ENCODE measurements around the gene C20orf204. TPM values are rescaled to one million over a fixed set of nuclear protein-coding genes. Genes with fewer than 3 reads are reported as not detected.

Gene C20orf204
- total RNA-seq, 1 experiment from 2014 or later: 3.4 TPM

- Histone ChIP-seq H3K9me3 (ENCODE audit: low read length) (no peaks in the 10 kb centered on the region), H3K4me3 (ENCODE audit: low read length) (peak within 1 kb of the TSS; percentile 97), H3K9me2 (replicated peaks; ENCODE audit: low read length) (no peaks in the 10 kb centered on the region), H4K20me1 (ENCODE audit: low read length) (no peaks in the 10 kb centered on the region), H3K36me3 (ENCODE audit: low read depth, low read length) (no peaks in the 10 kb centered on the region), H3F3A (ENCODE audit: low read length, unreplicated experiment) (no peaks in the 10 kb centered on the region), H3K4me1 (ENCODE audit: insufficient read depth, low read length) (peaks cover 24% of the 10 kb centered on the region), H3K27ac (ENCODE audit: low read length) (peak within 1 kb of the TSS; percentile 45), H2AFZ (ENCODE audit: low read length) (peak within 1 kb of the TSS; percentile 93), H3K9ac (ENCODE audit: low read length) (peak within 1 kb of the TSS; percentile 90), H3K79me2 (ENCODE audit: low read length) (peaks cover 19% of the 10 kb centered on the region), H3K4me2 (ENCODE audit: low read length) (peak within 1 kb of the TSS; percentile 100), H3K27me3 (ENCODE audit: low read length) (no peaks in the 10 kb centered on the region)
- ChIA-PET POLR2A (ENCODE audit: unreplicated experiment) (interaction anchor here (0.6 kb wide), 1 partner anchor 517 kb away, joined by 5 read pairs; no protein-coding TSS in a partner anchor), CTCF (no interaction called here)
- TF ChIP-seq EZH2phosphoT487 (IDR thresholded peaks at IDR 0.05; ENCODE audit: borderline replicate concordance, low read length) (no peak), EZH2 (IDR thresholded peaks at IDR 0.05; ENCODE audit: low read length, unreplicated experiment) (no peak), CTCF (conservative IDR thresholded peaks at IDR 0.05; ENCODE audit: low read depth, low read length) (no peak)
- no TSS peak for BruUV-seq (replicated peaks)
- DNase-seq (peak; percentile 86), ATAC-seq (peak; percentile 69)
- intact Hi-C loops (cut with micrococcal nuclease): no loop called here
Measured at GRCh38 chr20:64079273-64080012, 43.5 kb downstream of the C20orf204 start, which contains the start of gene RGS19. RGS19 (minus strand) TSS chr20:64079518; CDS start chr20:64076886, 2,632 bp downstream.

GRCh38 chr20:64080013-64080812 is 44.2 kb downstream of the C20orf204 start, which contains the start of gene OPRL1:
OPRL1 (plus strand) TSS chr20:64080082; CDS start chr20:64092721, 12,639 bp downstream.
- H3K4me3 ChIP-seq (ENCODE audit: low read length): peak within 1 kb of the TSS; percentile 97
- H3K4me2 ChIP-seq (ENCODE audit: low read length): peak within 1 kb of the TSS; percentile 100
- no peaks in the 10 kb centered on the region for H3K36me3 ChIP-seq (ENCODE audit: low read depth, low read length)
- H3K9me2 ChIP-seq (replicated peaks; ENCODE audit: low read length): no peaks in the 10 kb centered on the region
- no peaks in the 10 kb centered on the region for H3F3A ChIP-seq (ENCODE audit: low read length, unreplicated experiment)
- H3K27ac ChIP-seq (ENCODE audit: low read length): peak within 1 kb of the TSS; percentile 45
- H3K79me2 ChIP-seq (ENCODE audit: low read length): peaks cover 19% of the 10 kb centered on the region
- intact Hi-C loops (cut with micrococcal nuclease): no loop called here
- no peaks in the 10 kb centered on the region for H3K27me3 ChIP-seq (ENCODE audit: low read length)
- no peaks in the 10 kb centered on the region for H3K9me3 ChIP-seq (ENCODE audit: low read length)
- TSS peak; percentile 69 for BruUV-seq (replicated peaks)
- ChIA-PET POLR2A (ENCODE audit: unreplicated experiment) (no interaction called here), CTCF (interaction anchor here (0.6 kb wide), 1 partner anchor 498 kb away, joined by 3 read pairs; no protein-coding TSS in a partner anchor)
- H4K20me1 ChIP-seq (ENCODE audit: low read length): no peaks in the 10 kb centered on the region
- H3K4me1 ChIP-seq (ENCODE audit: insufficient read depth, low read length): peaks cover 24% of the 10 kb centered on the region
- DNase-seq (peak; percentile 16), ATAC-seq (peak; percentile 21)
- peak within 1 kb of the TSS; percentile 93 for H2AFZ ChIP-seq (ENCODE audit: low read length)
- H3K9ac ChIP-seq (ENCODE audit: low read length): peak within 1 kb of the TSS; percentile 90
- TF ChIP-seq CTCF (conservative IDR thresholded peaks at IDR 0.05; ENCODE audit: low read depth, low read length) (no peak), EZH2phosphoT487 (IDR thresholded peaks at IDR 0.05; ENCODE audit: borderline replicate concordance, low read length) (no peak), EZH2 (IDR thresholded peaks at IDR 0.05; ENCODE audit: low read length, unreplicated experiment) (no peak)

Measured in PC-3 (cell line).